ENCODE data around the gene TMEM42. TPM values are rescaled to one million over a fixed set of nuclear protein-coding genes. Genes with fewer than 3 reads are reported as not detected.
A peak's percentile ranks its signal among the peaks of the same experiment; 100 is the strongest.

TMEM42 gene
- total and polyA plus RNA-seq, 2 of the 13 experiments (the other 11 are each of a cell fraction or from before 2014, with no cell fraction given), result 5.5 to 24.5 TPM

- peak; percentile 48 for TF ChIP-seq FOXP4 (CRISPR knock-in tag; IDR thresholded peaks at IDR 0.05)
- TF ChIP-seq MAX (IDR thresholded peaks at IDR 0.05), result peak; percentile 53
- TF ChIP-seq NFAT5 (CRISPR knock-in tag; IDR thresholded peaks at IDR 0.05), result no peak
- TF ChIP-seq FUBP1 (CRISPR knock-in tag; IDR thresholded peaks at IDR 0.05; ENCODE audit: borderline replicate concordance), result no peak
- TF ChIP-seq PAXIP1 (CRISPR knock-in tag; conservative IDR thresholded peaks at IDR 0.05), result peak; percentile 56
- peak; percentile 52; the same call in 1 of the 2 replicates for TF ChIP-seq SOX5 (CRISPR knock-in tag; IDR thresholded peaks at IDR 0.05; ENCODE audit: borderline replicate concordance)
- peak; percentile 40; the same call in 1 of the 2 replicates for TF ChIP-seq NCOR1 (IDR thresholded peaks at IDR 0.05; ENCODE audit: borderline replicate concordance, low read length)
- no peak for TF ChIP-seq MXD4 (CRISPR knock-in tag; IDR thresholded peaks at IDR 0.05)
- TF ChIP-seq ARNT (IDR thresholded peaks at IDR 0.05), result no peak
- no peak for TF ChIP-seq SOX6 (IDR thresholded peaks at IDR 0.05)
- peak; percentile 76 for TF ChIP-seq SOX6 (CRISPR knock-in tag; IDR thresholded peaks at IDR 0.05)
Observed at GRCh38 chr3:44902628-44903027, 40.9 kb downstream of the TMEM42 start (continued).
